Kasumi-1 (cell line): ENCODE data around the gene P2RY12.
"Not testable (repeated sequence)": the region's sequence is repeated elsewhere in the genome, so short reads cannot be mapped to it uniquely, and the experiment has no call there.

Experiments
- DNase-seq, 2 experiments: peaks; one replicate each; lab custom pipeline; 2025; lab: John Stamatoyannopoulos, UW

P2RY12 gene

DNA sequence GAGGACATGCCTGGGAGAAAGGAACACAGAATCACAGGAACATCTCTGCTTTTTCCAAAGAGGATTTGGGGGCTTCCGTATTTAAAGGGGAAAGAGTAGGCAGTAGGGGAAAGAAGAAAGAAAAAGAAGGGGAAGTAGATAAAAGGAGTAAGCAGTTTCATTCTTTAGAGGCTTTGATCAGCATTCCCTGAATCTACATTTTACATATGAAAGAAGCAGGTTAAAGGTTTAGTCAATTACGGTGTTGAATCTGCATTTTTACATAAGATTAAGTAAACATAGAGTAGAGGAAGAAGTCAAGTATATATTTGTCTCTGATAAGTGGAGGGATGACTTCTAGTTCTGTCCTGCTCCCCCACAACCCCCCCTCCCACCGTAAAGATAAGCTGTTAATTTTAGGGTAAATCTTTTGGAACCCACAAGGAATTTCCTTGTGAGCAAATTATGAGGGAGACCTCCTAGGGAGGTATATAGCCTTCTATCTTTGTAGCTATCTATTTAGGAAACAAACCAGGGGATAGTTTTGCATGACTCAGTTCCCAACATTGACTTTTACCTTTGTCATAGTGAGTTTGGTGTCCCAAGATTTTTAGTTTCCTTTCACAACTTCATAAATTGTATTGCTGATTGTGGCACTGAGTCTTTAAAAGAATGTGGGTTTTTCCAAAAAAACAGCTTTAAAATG is 8.7 kb upstream of the P2RY12 start:
- no peak for DNase-seq

DNA sequence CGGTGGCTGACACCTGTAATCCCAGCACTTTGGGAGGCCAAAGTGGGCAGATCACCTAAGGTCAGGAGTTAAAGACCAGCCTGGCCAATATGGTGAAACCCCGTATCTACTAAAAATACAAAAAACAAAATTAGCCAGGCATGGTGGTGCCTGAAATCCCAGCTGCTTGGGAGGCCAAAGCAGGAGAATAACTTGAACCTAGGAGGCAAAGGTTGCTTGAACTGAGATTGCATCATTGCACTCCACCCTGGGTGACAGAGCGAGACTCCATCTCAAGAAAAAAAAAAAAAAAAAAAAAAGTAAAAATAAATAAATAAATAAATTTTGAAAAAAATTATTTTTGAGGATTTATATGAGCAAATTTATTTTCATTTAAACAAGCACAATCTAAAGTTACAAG is 7.6 kb upstream of the P2RY12 start:
- DNase-seq, result not testable (repeated sequence)

DNA sequence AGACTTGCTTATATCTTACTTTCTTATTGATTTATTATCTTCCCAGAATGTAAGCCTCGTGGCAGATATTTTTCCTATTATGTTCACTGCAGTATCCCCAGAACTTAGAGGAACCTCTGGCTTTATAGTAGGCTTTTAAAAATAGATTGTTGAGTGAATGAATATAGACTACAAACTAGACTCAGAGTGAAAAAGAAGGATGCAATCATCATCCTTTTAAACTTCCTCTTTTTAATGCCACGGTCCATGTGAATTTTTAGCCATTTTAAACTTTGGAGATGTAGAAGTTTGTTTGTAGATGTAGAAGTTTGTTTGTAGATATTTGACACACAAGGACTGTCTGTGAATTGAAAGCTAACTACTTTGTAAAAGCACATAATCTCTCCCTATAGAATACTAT is 7.2 kb upstream of the P2RY12 start:
- DNase-seq, result peak; percentile 8 to 42

DNA sequence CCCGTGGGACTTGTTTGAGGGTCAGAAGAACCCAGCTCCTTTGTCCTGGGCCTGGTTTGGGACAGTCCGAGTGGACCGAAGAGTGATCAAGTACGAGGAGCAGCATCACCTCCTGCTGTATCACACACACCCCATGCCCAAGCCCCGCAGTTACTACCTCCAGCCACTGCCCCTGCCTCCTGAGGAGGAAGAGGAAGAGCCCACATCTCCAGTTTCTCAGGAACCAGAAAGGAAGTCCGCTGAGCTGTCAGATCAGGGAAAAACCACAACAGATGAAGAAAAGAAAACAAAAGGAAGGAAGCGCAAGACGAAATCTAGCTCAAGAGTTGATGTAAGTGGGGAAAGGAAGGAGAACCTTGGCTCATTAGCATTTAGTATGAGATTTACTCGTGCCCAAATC is 3.3 kb upstream of the P2RY12 start:
- peak; percentile 31 to 52 for DNase-seq

DNA sequence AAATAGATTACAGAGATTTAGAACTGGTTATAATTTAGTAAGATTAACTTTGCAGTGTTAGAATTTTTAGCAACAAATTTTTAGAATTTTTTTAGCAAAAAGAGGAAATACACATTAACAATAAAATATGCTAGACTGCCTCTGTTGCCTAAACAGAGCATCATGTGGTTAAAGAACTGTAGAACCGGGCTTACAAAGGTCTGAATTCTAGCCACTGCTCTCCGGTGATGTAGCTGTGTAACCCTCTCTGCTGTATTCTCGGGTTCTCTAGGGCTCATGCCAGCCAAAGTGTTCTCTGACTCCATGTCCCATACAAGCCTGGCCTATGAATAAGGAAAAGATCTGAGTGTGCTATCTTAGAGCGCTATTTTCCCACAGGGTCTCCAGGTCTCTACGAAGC is 2.9 kb upstream of the P2RY12 start:
- peak; percentile 20 to 41 for DNase-seq

DNA sequence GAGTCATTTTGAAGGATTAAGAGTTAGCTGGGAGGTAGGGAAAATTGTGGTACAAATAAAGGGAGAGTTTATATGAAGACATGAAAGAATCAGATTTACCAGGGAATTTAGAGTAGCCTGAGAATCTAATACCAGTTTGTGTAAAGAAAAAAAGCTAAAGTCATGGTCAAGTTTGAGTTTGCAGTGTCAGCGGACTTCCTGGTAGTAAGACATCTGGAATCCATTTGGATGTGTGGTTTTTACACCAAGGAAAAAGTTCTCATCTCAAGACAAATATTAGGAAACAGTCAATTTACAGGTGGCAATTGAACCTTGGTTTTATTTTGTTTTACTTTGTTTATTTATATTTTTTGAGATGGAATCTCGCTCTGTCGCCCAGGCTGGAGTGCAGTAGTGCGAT is 1.5 kb upstream of the P2RY12 start:
- DNase-seq, result no peak

DNA sequence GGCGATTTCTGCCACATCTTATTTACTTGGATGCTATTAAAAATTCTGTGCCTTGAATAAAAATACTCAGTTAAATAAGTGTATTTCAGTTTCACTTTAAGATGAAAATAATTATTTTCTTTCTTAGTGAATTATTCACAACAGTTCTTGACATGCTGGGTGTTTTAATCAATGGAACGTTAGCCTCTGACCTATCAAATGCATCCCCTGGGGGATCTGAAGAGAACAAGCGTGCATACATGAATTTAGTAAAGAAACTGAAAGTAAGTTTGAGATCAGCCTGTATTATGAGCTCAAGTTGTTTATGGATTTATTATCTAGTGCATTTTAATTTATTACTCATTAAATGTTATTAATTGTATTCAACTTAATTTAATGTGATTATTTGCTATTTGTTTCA is 597 bp downstream of the P2RY12 start:
- no peak for DNase-seq

DNA sequence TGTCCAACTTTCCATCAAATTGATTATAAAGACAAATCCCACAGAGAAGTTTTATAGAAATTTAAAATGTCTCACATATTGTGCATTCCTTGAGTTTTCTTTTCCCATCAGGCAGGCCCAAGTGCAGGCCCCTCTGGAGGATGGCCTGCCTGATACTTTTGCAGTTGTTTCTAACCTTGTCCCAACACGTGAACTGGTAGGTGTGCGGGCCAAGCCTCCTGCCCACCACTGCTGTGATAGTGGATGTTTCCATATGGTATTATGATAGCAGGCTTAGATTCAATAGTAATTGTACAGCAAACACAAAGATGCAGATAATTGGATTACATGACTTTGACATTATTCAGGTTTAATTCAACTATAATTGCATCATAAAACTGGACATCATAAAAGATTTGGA is 1.4 kb downstream of the P2RY12 start:
- no peak for DNase-seq

DNA sequence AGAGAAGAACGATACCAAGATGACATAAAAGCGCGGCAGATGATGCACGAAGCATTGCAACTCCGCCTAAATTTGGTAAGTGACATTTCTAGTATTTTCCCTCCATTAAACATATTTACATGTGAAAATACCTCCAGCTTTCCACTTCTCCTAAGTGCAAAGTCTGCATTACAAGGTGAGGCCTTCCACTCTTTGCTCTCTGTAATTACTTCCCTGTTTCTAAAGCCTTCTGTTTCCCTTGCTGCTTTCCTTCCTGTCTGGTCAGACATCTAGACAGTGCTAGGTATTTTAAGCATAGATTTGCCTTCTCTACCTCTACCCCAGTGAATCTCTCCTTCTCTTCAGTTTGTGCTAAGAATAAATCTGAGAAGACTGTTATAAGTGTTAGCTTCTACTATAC is 1.9 kb downstream of the P2RY12 start:
- peak; percentile 69 to 70 for DNase-seq

DNA sequence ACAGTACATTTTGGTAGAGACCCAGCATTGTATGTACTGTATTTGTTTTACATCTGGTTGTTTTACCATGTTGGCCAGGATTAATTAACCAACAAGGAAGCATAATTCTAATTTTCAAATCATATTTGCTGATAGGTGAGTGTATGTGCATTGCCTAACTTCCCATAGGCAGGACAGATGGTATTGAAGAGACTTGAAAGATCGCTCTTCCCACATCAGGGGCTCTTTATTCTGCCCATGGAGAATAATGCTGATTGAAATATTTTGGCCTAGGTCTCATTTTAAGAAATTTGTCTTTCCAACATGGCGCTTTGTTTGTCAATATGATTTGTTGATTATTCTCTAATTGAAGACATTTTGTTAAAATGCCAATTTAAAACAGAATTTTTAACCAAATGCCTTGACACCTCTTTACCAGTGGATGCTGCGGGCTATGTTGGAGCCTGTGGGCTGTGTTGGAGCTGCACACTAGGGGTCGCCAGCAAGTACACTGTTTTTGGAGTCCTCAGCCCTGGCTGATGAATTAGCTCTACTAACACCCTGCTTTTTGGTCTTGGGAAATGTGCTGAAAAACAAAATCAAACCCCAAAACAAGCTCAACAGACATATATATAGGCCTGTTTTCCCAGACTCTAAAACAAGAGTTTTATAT is 5.3 kb downstream of the P2RY12 start:
- DNase-seq, result peak; percentile 64 to 77

DNA sequence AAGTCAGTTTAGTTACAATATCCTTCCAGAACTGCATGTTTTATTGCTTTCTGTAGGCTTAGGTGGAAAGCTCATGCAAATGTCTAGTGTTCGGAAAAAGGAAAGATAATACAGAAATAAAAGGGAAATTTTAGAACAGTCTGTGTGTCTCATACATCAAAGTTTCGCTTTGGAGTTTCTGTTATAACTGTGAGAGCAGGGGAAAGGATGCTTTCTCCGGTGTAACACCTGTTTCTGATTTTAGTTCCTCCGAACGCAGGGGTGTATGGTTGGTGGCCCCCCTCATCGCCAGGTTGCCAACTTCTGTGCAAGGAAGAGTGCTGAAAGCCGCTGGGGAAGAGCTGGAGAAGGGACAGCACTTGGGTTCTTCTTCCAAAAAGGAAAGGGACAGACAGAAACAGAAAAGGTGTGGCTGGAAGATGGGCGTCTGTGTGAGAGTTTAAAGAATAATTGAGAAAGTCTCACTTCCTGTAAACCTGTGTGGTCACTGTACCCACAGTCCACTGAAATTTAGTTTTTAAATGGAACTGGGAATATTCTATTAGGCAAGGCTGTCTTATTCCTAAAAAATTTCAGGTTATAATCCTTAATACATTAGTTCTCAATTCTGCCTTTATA is 6.7 kb downstream of the P2RY12 start:
- DNase-seq, result no peak

DNA sequence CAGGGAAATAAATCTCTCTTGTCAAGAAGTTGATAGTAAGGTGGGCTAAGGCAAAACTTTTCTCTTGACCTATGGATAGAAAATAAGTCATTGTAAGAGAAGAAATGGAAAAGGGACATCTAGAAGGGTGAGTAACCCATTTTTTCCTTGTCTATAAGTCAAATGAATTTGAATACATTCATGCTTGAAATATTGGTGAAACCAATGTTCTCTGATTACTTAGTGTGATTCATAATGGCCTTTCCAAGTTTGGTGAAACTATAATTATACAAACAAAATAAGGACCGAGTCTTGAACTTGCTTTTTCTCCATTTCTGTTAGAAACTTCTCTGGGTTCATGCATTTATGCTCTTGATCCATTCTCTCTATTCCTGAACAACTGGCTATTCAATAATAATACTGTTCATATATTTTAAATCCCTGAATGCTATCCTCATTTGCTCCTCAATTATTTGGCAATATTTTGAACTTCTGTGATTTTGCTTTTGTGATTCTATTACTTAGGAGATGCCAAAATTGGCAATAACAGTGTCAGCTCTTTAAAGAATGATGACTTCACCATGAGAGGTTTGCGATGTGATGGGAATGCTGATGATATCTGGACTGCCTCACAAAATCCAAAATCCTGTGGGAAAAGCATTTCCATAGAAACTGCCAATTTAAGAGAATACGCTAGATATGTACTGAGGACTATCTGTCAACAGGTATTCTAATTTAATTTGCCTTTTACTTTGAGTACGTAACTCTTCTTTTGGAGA is 12.3 kb downstream of the P2RY12 start:
- no peak for DNase-seq

DNA sequence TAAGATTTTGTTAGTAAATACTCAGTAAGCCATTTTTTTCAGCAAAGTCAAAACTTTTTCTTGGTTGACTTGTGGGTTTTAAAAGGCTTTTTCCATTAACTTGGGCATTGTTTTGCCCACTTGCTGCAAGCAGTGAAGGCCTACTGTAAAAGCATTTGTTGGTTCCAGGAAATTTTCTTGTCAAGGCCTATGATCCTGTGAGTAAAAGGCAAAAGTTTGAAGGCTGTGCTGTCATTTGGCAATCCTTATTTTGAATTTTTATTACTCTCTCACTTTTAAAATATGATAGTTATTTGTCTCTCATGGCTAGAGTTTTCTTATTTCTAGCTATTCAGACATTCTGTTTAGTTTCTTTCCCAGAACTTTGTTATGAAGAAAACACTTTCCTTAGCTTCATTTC is 13.0 kb downstream of the P2RY12 start:
- no peak for DNase-seq

DNA sequence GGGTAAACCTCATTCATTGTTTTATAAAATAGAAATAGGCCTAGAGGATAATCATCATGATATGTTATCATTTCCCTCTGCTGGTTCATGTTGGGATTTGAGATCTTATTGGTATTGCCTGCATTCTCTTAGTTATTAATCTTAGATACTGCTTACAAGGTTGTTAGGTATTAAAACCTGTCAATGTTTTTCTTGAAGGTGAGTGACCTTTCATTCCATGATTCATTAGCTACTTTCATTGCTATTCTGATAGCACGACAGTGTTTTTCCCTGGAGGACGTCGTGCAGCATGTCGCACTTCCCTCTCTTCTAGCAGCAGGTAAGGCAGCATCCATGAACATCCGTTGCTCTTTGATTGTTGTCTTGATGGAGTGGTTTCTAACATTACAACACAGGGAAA is 17.1 kb downstream of the P2RY12 start:
- DNase-seq, result no peak

DNA sequence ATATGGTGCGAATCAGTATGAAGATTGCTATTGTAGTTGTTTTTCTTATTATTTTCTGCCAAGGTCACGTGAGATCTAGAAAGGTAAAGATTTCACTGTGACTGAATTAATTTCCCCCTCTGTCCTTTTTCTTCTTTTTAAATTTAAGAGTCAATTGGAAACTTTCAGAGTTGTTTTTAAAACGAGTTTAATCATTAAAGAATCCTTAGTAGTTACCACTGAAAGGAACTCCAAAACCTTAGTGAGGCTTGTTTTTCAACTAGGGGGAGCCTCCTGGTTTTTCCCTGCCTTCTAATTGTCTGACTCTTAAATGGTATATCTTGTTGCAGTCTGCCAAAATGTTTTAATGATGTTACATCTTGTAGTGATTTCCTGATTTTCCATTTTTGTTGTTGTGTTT is 17.6 kb downstream of the P2RY12 start:
- DNase-seq, result no peak

DNA sequence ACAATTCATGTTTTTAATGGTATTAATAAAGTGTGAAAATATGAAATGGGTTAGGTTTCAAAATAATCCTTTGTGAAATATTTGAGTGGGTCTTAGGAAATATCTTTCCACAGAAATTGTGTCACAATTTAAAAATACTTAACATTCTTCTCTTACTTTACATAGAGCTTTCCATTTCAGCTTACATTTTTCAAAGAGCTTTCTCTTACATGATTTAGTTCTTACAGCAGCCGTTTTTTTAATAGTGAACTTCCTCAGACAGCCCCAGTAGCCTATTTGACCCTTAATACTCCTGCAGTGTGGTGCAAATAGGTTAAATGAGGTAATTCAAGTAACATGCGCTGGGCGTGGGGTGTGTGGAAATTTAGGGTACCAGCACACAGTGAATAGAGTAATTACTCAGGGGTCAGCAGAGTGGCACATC is 21.8 kb downstream of the P2RY12 start:
- no peak for DNase-seq

DNA sequence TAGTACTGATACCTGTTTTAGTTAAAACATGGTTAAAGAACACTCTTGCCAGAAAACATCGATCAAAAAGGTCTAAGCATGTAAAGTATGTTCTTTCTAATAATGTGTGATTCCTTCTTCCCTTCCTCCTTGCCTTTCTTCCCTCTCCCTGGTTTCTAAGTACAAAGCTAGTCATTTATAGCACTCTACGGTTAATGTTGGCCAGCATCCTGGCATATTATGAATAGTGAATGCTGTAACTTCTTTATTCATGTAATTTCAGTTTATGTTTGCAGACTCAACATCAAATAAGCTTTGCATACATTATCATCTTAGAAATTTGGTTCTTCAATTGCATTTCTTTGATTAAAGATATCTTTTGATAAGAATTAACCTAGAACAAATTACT is 27.1 kb downstream of the P2RY12 start:
- no peak for DNase-seq

DNA sequence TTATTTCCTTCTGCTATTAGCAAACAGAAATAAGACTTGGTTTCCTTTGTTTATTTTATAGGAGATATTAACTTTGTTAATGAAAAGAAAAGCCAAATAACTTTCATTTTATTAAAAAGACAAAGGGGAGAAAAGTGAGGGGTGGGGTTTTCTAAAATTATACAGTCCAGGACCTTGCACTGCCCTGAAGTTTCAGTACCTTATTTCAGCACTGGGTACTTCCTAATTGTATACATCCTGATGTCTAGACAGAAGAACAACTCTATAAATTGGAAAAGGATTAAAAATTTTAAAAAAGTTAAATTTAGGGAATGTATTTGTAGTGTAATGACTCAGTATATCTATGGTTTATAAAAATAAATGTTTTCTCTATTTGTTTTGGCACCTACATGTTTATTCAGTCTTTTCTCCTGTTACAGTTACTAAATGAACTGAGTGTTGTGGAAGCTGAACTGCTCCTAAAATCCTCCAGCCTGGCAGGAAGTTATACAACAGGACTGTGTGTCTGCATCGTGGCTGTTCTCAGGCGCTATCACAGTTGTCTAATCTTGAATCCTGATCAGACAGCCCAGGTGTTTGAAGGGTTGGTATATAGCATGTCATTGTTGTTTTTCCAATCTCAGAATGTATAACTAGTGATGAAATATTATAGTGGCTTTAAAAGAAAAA is 27.6 kb downstream of the P2RY12 start:
- no peak for DNase-seq

DNA sequence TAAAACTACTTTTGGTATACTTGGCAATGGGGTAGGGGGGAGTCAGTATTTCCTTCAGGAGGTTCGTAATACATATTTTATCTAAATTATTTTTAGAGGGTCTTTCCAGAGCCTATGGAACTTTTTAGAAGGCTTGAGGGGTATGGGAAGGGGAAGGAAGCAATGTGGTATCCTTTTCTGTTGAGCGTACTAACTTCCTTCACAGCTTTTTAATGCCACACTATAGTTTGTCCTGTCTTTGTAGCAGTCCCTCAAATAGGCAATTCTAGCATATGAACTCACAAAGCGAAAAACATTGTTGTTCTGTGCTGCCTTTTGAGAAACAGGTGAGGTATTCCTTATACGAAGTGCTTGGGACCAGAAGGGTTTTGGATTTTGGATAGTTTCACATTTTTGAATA is 32.9 kb downstream of the P2RY12 start:
- peak; percentile 34 to 54 for DNase-seq

DNA sequence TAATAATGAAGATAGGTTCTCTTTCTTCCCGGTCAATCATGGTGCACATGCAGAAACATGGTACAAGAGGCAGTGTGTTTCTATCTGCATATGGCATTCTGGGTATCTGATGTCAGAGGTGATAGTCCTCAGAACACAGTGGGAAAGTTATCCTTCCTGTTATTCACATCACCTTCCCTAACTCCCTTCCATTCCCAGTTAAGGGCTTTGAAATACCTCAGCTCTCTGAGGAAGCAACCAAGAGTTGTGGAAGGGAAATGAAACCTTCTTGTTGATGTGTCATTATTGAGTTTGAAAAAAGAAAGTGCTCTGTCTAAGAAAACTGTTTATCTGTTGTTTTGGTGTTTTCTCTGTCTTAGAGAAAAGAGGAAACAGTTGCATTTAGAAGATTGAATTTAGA is 33.3 kb downstream of the P2RY12 start:
- DNase-seq, result peak; percentile 25 to 45

DNA sequence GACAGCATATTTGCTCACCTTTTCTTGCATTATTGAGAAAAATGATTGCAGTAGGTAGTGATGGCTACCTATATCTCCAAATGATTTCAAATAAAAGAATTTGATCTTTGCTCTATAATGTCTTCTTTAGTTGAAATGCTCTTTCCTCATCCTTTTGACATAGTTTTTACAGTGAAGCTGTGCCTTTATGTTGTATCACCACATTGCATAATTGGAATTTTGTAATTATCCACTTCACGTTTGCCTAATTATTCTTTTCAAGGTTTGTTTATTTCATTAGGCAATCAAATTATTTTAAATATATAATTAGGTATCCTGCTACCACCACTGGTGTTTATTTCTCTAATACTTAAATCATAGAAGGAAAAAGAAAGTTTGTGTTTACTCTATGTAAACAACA is 33.9 kb downstream of the P2RY12 start:
- DNase-seq, result no peak

DNA sequence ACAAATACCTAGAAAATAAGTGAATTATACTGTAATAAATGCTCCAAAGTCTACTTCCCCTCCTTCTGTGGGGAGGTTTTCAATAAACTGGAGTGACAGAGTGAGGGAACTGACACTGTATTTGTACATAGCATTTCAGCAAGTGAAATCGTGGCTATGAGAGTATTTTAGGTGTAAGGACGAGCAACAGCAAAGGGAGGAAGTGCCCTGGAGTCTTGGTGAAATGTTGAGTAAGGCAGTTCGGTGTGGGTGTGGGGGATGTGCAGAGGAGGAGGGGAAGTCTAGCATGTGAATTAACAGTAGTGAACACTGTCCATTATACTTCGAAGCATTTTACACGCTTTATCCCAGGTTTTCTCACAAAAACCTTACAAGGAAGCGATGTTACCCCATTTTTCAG is 37.1 kb downstream of the P2RY12 start:
- peak; percentile 96 to 99 for DNase-seq
